ENCODE data around the gene OPA1. TPM values are rescaled to one million over a fixed set of nuclear protein-coding genes. Genes with fewer than 3 reads are reported as not detected.

The OPA1 gene
- total and polyA plus RNA-seq, 4 donors: 13.2 to 54.5 (median 33.4) TPM

DNA sequence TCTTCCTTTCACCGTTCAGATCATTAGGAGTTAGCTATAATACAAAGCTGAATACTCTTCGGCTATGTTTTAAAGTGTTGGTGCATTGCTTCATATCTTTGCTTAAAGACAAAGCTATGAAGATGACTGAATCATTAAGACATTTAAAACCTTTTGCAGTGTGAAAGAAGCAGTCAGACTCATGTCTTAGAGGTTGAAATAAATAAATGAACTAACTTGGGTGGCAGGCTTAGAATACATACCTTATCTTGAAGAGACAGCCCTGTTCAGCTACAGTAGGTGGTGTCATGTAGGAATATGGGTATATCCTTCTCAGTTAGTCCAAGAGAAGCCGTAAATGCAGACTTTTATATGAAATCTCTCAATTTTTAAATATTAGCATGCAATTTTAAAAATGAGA lies 63.4 kb downstream of the OPA1 start:
- no peak overlapping the region for H3K9ac ChIP-seq (ENCODE audit: low read depth in 1 of 2, low read length in 2 of 2)
- no peaks in the 10 kb centered on the region for H3K9me3 ChIP-seq (ENCODE audit: control insufficient read depth in 4 of 4, low read length in 3 of 4)
- H3K36me3 ChIP-seq (ENCODE audit: control insufficient read depth in 4 of 4, insufficient read depth in 3 of 4, low read depth in 1 of 4, low read length in 3 of 4): peaks cover 0 to 40% (median 13%) of the 10 kb centered on the region in 4 donors
- TF ChIP-seq YY1 (IDR thresholded peaks at IDR 0.05) (no peak), HNF4A (conservative IDR thresholded peaks at IDR 0.05) (no peak), NR2F2 (IDR thresholded peaks at IDR 0.05) (no peak), ATF3 (IDR thresholded peaks at IDR 0.05) (no peak), FOXA2 (IDR thresholded peaks at IDR 0.05) (no peak), SP1 (IDR thresholded peaks at IDR 0.05) (no peak), ZBTB33 (IDR thresholded peaks at IDR 0.05) (no peak), RXRA (IDR thresholded peaks at IDR 0.05) (no peak), REST (IDR thresholded peaks at IDR 0.05) (no peak), HNF4G (IDR thresholded peaks at IDR 0.05) (no peak), JUND (IDR thresholded peaks at IDR 0.05) (no peak), GABPA (IDR thresholded peaks at IDR 0.05 in 1 of 2, conservative IDR thresholded peaks at IDR 0.05 in 1 of 2) (no peak), TAF1 (conservative IDR thresholded peaks at IDR 0.05) (no peak), EGR1 (IDR thresholded peaks at IDR 0.05; ENCODE audit: low read depth in 2 of 2) (no peak), FOXA1 (IDR thresholded peaks at IDR 0.05) (no peak), RAD21 (IDR thresholded peaks at IDR 0.05) (no peak)
- TF ChIP-seq, protein P1, sequence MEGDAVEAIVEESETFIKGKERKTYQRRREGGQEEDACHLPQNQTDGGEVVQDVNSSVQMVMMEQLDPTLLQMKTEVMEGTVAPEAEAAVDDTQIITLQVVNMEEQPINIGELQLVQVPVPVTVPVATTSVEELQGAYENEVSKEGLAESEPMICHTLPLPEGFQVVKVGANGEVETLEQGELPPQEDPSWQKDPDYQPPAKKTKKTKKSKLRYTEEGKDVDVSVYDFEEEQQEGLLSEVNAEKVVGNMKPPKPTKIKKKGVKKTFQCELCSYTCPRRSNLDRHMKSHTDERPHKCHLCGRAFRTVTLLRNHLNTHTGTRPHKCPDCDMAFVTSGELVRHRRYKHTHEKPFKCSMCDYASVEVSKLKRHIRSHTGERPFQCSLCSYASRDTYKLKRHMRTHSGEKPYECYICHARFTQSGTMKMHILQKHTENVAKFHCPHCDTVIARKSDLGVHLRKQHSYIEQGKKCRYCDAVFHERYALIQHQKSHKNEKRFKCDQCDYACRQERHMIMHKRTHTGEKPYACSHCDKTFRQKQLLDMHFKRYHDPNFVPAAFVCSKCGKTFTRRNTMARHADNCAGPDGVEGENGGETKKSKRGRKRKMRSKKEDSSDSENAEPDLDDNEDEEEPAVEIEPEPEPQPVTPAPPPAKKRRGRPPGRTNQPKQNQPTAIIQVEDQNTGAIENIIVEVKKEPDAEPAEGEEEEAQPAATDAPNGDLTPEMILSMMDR (IDR thresholded peaks at IDR 0.05; ENCODE audit: low read depth, low read length, missing input control): no peak
- TF ChIP-seq, protein P2, sequence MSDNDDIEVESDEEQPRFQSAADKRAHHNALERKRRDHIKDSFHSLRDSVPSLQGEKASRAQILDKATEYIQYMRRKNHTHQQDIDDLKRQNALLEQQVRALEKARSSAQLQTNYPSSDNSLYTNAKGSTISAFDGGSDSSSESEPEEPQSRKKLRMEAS (IDR thresholded peaks at IDR 0.05): no peak
- DNase-seq (ENCODE audit: low spot score): no peak
- H3K4me3 ChIP-seq (ENCODE audit: low read depth in 1 of 3, low read length in 3 of 3): no peak overlapping the region
- H3K27ac ChIP-seq (ENCODE audit: low read depth in 1 of 2, low read length in 2 of 2): no peak overlapping the region
- 91% methylated on average over 3 of the region's 3 CpGs for WGBS
- no peaks in the 10 kb centered on the region for H3K4me1 ChIP-seq (ENCODE audit: control insufficient read depth in 4 of 4, insufficient read depth in 4 of 4, low read length in 3 of 4)
- H3K27me3 ChIP-seq (ENCODE audit: control insufficient read depth in 4 of 4, insufficient read depth in 4 of 4, low read length in 3 of 4): no peaks in the 10 kb centered on the region
